ENCODE results near the gene KHSRP. TPM values are rescaled to one million over a fixed set of nuclear protein-coding genes. Genes with fewer than 3 reads are reported as not detected.
A peak's percentile ranks its signal among the peaks of the same experiment; 100 is the strongest.

Gene KHSRP
- total RNA-seq, 1 donor from 2014 or later, result 102 TPM

DNA sequence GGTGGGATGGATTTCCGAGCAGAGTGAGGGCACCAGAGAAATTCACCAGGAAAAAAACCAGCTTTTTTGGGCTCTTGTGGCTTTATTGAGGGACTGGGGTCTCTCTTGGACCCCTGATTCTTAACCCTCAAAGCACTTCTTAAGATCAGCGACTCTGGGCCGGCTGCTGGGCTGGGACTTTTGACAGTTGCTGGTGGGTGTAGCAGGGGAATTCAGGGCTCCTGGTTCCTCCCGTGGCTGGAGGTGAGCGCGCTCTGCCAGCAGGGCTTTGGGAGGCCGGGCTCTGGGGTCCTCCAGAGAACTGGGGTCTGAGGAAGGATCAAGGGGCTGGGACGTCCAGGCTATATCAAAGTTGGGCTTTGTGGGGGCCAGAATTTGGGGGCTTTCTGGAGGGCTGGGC lies 42.8 kb upstream of the KHSRP start:
- intact Hi-C loops (cut with DNase I), result no loop called here
- TF ChIP-seq POLR2AphosphoS5 (IDR thresholded peaks at IDR 0.05; ENCODE audit: insufficient read depth in 1 of 2, low read depth in 1 of 2), result no peak
- TF ChIP-seq, protein P1, sequence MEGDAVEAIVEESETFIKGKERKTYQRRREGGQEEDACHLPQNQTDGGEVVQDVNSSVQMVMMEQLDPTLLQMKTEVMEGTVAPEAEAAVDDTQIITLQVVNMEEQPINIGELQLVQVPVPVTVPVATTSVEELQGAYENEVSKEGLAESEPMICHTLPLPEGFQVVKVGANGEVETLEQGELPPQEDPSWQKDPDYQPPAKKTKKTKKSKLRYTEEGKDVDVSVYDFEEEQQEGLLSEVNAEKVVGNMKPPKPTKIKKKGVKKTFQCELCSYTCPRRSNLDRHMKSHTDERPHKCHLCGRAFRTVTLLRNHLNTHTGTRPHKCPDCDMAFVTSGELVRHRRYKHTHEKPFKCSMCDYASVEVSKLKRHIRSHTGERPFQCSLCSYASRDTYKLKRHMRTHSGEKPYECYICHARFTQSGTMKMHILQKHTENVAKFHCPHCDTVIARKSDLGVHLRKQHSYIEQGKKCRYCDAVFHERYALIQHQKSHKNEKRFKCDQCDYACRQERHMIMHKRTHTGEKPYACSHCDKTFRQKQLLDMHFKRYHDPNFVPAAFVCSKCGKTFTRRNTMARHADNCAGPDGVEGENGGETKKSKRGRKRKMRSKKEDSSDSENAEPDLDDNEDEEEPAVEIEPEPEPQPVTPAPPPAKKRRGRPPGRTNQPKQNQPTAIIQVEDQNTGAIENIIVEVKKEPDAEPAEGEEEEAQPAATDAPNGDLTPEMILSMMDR (IDR thresholded peaks at IDR 0.05), result no peak
- no peak for TF ChIP-seq POLR2A (IDR thresholded peaks at IDR 0.05)
- Histone ChIP-seq H3K9me3 (no peaks in the 10 kb centered on the region), H3K4me1 (no peaks in the 10 kb centered on the region), H3K36me3 (no peaks in the 10 kb centered on the region), H3K27ac (no peak overlapping the region), H3K27me3 (no peaks in the 10 kb centered on the region), H3K4me3 (no peak overlapping the region)
- DNase-seq (ENCODE audit: extremely low spot score in 2 of 2), result no peak

DNA sequence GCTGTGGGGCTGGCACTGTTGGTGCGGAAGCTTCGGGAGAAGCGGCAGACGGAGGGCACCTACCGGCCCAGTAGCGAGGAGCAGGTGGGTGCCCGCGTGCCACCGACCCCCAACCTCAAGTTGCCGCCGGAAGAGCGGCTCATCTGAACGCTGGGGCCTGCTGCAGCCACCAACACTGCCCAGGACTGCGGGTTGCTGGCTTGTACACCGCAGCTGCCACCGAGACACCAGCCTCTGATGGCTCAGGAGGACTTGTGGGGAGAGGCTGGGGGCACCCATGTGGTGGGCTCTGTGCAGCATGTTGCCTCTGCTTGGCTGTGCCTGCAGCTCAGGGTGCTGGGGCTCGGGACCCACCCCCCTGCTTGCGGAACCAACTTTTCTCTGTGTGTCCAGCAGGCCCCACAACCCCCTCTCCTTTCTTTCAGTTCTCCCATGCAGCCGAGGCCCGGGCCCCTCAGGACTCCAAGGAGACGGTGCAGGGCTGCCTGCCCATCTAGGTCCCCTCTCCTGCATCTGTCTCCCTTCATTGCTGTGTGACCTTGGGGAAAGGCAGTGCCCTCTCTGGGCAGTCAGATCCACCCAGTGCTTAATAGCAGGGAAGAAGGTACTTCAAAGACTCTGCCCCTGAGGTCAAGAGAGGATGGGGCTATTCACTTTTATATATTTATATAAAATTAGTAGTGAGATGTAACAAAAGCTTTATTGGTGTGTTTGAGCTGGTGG lies 42.1 kb upstream of the KHSRP start:
- TF ChIP-seq POLR2AphosphoS5 (IDR thresholded peaks at IDR 0.05; ENCODE audit: insufficient read depth in 1 of 2, low read depth in 1 of 2), result no peak
- no peak for TF ChIP-seq POLR2A (IDR thresholded peaks at IDR 0.05)
- TF ChIP-seq, protein P1 (IDR thresholded peaks at IDR 0.05), result no peak
- Histone ChIP-seq H3K4me3 (no peak overlapping the region), H3K9me3 (no peaks in the 10 kb centered on the region), H3K27ac (no peak overlapping the region), H3K27me3 (no peaks in the 10 kb centered on the region), H3K36me3 (no peaks in the 10 kb centered on the region), H3K4me1 (no peaks in the 10 kb centered on the region)
- no peak for DNase-seq (ENCODE audit: extremely low spot score in 2 of 2)
- intact Hi-C loops (cut with DNase I), result no loop called here

DNA sequence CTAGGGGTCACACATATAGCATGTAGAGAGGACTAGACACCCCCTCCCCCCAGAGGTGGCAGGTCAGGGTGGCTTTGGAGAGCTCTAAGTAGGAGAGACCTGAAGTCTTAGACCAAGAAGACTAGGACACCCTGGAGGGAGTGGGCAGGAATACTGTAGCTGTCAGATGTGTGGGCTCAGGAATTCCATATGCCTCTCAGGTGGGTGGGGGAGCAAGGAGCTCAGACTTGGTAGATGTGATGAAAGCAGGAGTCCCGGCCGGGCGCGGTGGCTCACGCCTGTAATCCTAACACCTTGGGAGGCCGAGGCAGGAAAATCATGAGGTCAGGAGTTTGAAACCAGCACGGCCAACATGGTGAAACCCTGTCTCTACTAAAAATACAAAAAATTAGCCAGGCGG lies 41.1 kb upstream of the KHSRP start:
- Histone ChIP-seq H3K27me3 (no peaks in the 10 kb centered on the region), H3K4me1 (peaks cover 2% of the 10 kb centered on the region), H3K4me3 (no peak overlapping the region), H3K27ac (no peak overlapping the region), H3K36me3 (no peaks in the 10 kb centered on the region), H3K9me3 (no peaks in the 10 kb centered on the region)
- no peak for DNase-seq (ENCODE audit: extremely low spot score in 2 of 2)
- TF ChIP-seq, protein P1 (IDR thresholded peaks at IDR 0.05), result no peak
- TF ChIP-seq POLR2AphosphoS5 (IDR thresholded peaks at IDR 0.05; ENCODE audit: insufficient read depth in 1 of 2, low read depth in 1 of 2), result no peak
- no peak for TF ChIP-seq POLR2A (IDR thresholded peaks at IDR 0.05)
- intact Hi-C loops (cut with DNase I), result no loop called here

DNA sequence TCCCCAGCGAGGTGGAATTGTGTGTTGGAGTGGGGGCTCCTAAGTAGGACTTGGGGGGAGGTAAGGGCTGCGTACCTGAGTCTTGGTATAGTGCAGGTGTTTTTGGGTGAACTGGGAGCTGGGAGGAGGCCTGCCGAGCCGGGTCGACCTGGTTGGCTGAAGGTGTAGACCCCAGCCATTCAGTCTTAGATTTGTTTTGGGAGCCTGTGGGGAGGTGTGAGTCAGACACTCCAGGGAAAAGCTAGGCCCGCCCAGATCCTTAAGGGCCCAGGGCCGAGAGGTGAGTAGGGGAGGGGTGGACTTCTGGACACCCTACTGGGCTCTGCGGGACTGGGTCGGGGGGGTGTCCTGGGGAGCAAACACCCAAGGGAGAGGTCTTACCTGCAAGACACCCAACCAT lies 40.4 kb upstream of the KHSRP start:
- Histone ChIP-seq H3K27me3 (no peaks in the 10 kb centered on the region), H3K27ac (no peak overlapping the region), H3K36me3 (no peaks in the 10 kb centered on the region), H3K4me1 (peaks cover 4% of the 10 kb centered on the region), H3K4me3 (peak overlapping the region in 1 of 2 donors; percentile 44), H3K9me3 (no peaks in the 10 kb centered on the region)
- intact Hi-C loops (cut with DNase I), result no loop called here
- DNase-seq (ENCODE audit: extremely low spot score in 2 of 2), result no peak
- TF ChIP-seq POLR2AphosphoS5 (IDR thresholded peaks at IDR 0.05; ENCODE audit: insufficient read depth in 1 of 2, low read depth in 1 of 2) (no peak), POLR2A (IDR thresholded peaks at IDR 0.05) (no peak)
- TF ChIP-seq, protein P1 (IDR thresholded peaks at IDR 0.05), result no peak

DNA sequence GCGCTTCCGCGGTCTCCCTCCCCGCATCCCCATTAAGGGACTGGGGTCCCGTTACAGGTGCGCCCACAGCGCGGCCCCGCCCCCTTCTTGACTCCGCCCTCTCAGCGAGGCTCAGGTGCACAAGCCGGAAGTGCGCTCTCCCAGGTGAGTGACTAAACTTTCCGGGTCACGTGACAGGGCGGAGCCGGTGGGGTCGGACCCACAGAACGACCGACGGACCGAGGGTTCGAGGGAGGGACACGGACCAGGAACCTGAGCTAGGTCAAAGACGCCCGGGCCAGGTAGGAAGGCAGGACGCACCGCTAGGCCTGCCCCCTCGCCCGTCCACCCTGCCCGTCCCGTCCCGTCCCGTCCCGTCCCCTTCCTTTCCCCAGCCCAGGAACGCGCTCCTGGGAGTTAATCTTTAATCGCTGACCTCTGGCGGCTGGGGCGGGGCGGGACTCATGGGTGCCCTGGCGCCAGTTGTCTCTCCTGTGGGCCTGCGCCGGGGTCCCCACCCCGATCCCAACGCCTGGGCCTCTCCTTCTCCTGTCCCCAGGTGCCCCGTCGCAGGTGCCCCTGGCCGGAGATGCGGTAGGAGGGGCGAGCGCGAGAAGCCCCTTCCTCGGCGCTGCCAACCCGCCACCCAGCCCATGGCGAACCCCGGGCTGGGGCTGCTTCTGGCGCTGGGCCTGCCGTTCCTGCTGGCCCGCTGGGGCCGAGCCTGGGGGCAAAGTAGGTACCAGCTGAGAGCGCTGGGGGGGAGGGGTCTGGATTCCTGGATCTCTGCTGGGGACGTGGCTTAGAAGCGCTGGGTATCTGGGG lies 39.7 kb upstream of the KHSRP start, which contains the start of gene CRB3:
Gene CRB3 (plus strand): TSS at position 202 of the 804 bp plus-strand sequence. CDS start 431 bp downstream, at position 633.
- peak within 1 kb of the TSS; percentile 35 to 44 for H3K4me3 ChIP-seq
- no peaks in the 10 kb centered on the region for H3K9me3 ChIP-seq
- DNase-seq (ENCODE audit: extremely low spot score in 2 of 2), result no peak
- H3K36me3 ChIP-seq, result no peaks in the 10 kb centered on the region
- TF ChIP-seq POLR2A (IDR thresholded peaks at IDR 0.05) (no peak), POLR2AphosphoS5 (IDR thresholded peaks at IDR 0.05; ENCODE audit: insufficient read depth in 1 of 2, low read depth in 1 of 2) (peak; percentile 62 to 73)
- intact Hi-C loops (cut with DNase I), result no loop called here
- H3K27ac ChIP-seq, result peak within 1 kb of the TSS; percentile 20
- no peaks in the 10 kb centered on the region for H3K27me3 ChIP-seq
- peaks cover 5% of the 10 kb centered on the region for H3K4me1 ChIP-seq

Data from vagina (tissue), 2 donors.